OCI-LY3 (cell line): ENCODE measurements around the gene E2F1.
"Not testable (repeated sequence)": the region's sequence is repeated elsewhere in the genome, so short reads cannot be mapped to it uniquely, and the experiment has no call there.

Experiments
- H2AFZ ChIP-seq: fragments of 200-600, 300-600 bp; shearing (Covaris generic); 2 replicates; pipeline ENCODE4 v1.6.0; 2014; ENCODE audit warnings: antibody characterized with exemption, low read depth, low read length
- H3K27ac ChIP-seq: fragments of 200-600, 300-600 bp; sonication (generic); 2 replicates; pipeline ENCODE4 v1.5.1; 2014; ENCODE audit warnings: mild to moderate bottlenecking, low read length, moderate library complexity, mixed read lengths
- H3K27me3 ChIP-seq: fragments of 200-600, 300-600 bp; sonication (generic); 2 replicates; pipeline ENCODE4 v1.6.1; 2014; ENCODE audit warnings: low read depth, low read length, mixed read lengths
- H3K36me3 ChIP-seq: fragments of 200-600, 300-600 bp; sonication (generic); replicated peaks from 2 replicates; pipeline ENCODE3; 2014; ENCODE audit warnings: low read depth, low read length, mixed read lengths
- H3K4me1 ChIP-seq: fragments of 300-600, 200-600 bp; sonication (generic); 2 replicates; pipeline ENCODE4 v1.6.1; 2014; ENCODE audit warnings: low read length, mixed read lengths
- H3K4me2 ChIP-seq: fragments of 200-600, 300-600 bp; sonication (generic); 2 replicates; pipeline ENCODE4 v1.6.1; 2014; ENCODE audit warnings: low read length, mixed read lengths
- H3K4me3 ChIP-seq: fragments of 300-600, 200-600 bp; sonication (generic); 2 replicates; pipeline ENCODE4 v1.5.1; 2014; ENCODE audit warnings: antibody characterized with exemption, mild to moderate bottlenecking, low read length, moderate library complexity
- H3K79me2 ChIP-seq: fragments of 300-600, 200-600 bp; shearing (Covaris generic); 2 replicates; pipeline ENCODE4 v1.6.1; 2014; ENCODE audit warnings: mild to moderate bottlenecking, low read length, mixed read lengths
- H3K9ac ChIP-seq: fragments of 300-600, 200-600 bp; shearing (Covaris generic); 2 replicates; pipeline ENCODE4 v1.6.0; 2014; ENCODE audit warnings: mild to moderate bottlenecking, low read length, moderate library complexity
- H3K9me3 ChIP-seq: fragments of 200-600, 300-600 bp; shearing (Covaris generic); 2 replicates; pipeline ENCODE4 v1.6.1; 2014; ENCODE audit warnings: low read length, mixed read lengths; ENCODE audit not compliant: insufficient read depth
- H4K20me1 ChIP-seq: fragments of 200-600, 300-600 bp; sonication (generic); 2 replicates; pipeline ENCODE4 v1.6.1; 2016; ENCODE audit warnings: low read length, mixed read lengths; ENCODE audit not compliant: insufficient read depth
- CTCF ChIP-seq: fragments of 200-600, 300-600 bp; sonication (generic); IDR thresholded peaks from 2 replicates; pipeline ENCODE4 v1.5.1; 2014; ENCODE audit warnings: antibody characterized with exemption, low read length, low read depth
- EZH2phosphoT487 ChIP-seq: fragments of 200-600 bp; shearing (Covaris generic); IDR thresholded peaks from 2 replicates; pipeline ENCODE4 v1.6.1; 2018; ENCODE audit warnings: antibody characterized with exemption, mixed run types, low read depth

The E2F1 gene

GRCh38 chr20:33635341-33635740, 50.8 kb downstream of the E2F1 start:
- Histone ChIP-seq H3K4me1 (no peaks in the 10 kb centered on the region), H3K9ac (no peak overlapping the region), H4K20me1 (no peaks in the 10 kb centered on the region), H3K4me2 (no peak overlapping the region), H3K79me2 (no peaks in the 10 kb centered on the region), H3K36me3 (peaks cover 13% of the 10 kb centered on the region), H3K27me3 (no peaks in the 10 kb centered on the region), H2AFZ (no peak overlapping the region), H3K9me3 (no peaks in the 10 kb centered on the region), H3K27ac (no peak overlapping the region), H3K4me3 (no peak overlapping the region)
- no peak for TF ChIP-seq EZH2phosphoT487
- TF ChIP-seq CTCF, result no peak

- not testable (repeated sequence) for H3K4me2 ChIP-seq, H3K9ac ChIP-seq, H3K9me3 ChIP-seq, H4K20me1 ChIP-seq, H3K79me2 ChIP-seq, H2AFZ ChIP-seq, H3K4me3 ChIP-seq, H3K4me1 ChIP-seq, H3K27ac ChIP-seq, H3K27me3 ChIP-seq
- peaks cover 13% of the 10 kb centered on the region for H3K36me3 ChIP-seq
Measured at GRCh38 chr20:33631910-33632309, 54.3 kb downstream of the E2F1 start.

GRCh38 chr20:33630507-33630906, 55.7 kb downstream of the E2F1 start:
- Histone ChIP-seq H3K4me2 (no peak overlapping the region), H3K27me3 (no peaks in the 10 kb centered on the region), H2AFZ (no peak overlapping the region)

GRCh38 chr20:33629979-33630378, 56.2 kb downstream of the E2F1 start:
- no peak overlapping the region for H2AFZ ChIP-seq
- no peaks in the 10 kb centered on the region for H3K4me1 ChIP-seq
- peaks cover 17% of the 10 kb centered on the region for H3K36me3 ChIP-seq
- no peak overlapping the region for H3K27ac ChIP-seq
- no peak overlapping the region for H3K4me3 ChIP-seq
- no peaks in the 10 kb centered on the region for H4K20me1 ChIP-seq
- no peak overlapping the region for H3K4me2 ChIP-seq
- TF ChIP-seq EZH2phosphoT487, result no peak
- no peak for TF ChIP-seq CTCF
- no peaks in the 10 kb centered on the region for H3K9me3 ChIP-seq
- H3K9ac ChIP-seq, result no peak overlapping the region
- no peaks in the 10 kb centered on the region for H3K79me2 ChIP-seq
- no peaks in the 10 kb centered on the region for H3K27me3 ChIP-seq

More at GRCh38 chr20:33630507-33630906, 55.7 kb downstream of the E2F1 start:
- Histone ChIP-seq H3K4me1 (no peaks in the 10 kb centered on the region), H3K4me3 (no peak overlapping the region), H3K9me3 (no peaks in the 10 kb centered on the region), H4K20me1 (no peaks in the 10 kb centered on the region), H3K27ac (no peak overlapping the region), H3K36me3 (peaks cover 14% of the 10 kb centered on the region), H3K79me2 (no peaks in the 10 kb centered on the region), H3K9ac (no peak overlapping the region)
- TF ChIP-seq EZH2phosphoT487 (no peak), CTCF (no peak)

GRCh38 chr20:33629533-33629932, 56.7 kb downstream of the E2F1 start:
- no peaks in the 10 kb centered on the region for H4K20me1 ChIP-seq
- H3K4me3 ChIP-seq, result no peak overlapping the region
- TF ChIP-seq EZH2phosphoT487 (no peak), CTCF (no peak)
- H3K4me2 ChIP-seq, result no peak overlapping the region
- H3K9ac ChIP-seq, result no peak overlapping the region
- no peaks in the 10 kb centered on the region for H3K79me2 ChIP-seq
- no peaks in the 10 kb centered on the region for H3K4me1 ChIP-seq
- H3K27ac ChIP-seq, result no peak overlapping the region
- H2AFZ ChIP-seq, result no peak overlapping the region
- H3K9me3 ChIP-seq, result no peaks in the 10 kb centered on the region
- peaks cover 19% of the 10 kb centered on the region for H3K36me3 ChIP-seq
- no peaks in the 10 kb centered on the region for H3K27me3 ChIP-seq
